Measurements from ENCODE around the gene CARHSP1. TPM values are rescaled to one million over a fixed set of nuclear protein-coding genes. Genes with fewer than 3 reads are reported as not detected.
A peak's percentile ranks its signal among the peaks of the same experiment; 100 is the strongest.

The CARHSP1 gene
- total and polyA plus RNA-seq, 9 of the 15 experiments (the other 6 are each of a cell fraction or from before 2014, with no cell fraction given), result 5.8 to 114 (median 41.1) TPM

DNA sequence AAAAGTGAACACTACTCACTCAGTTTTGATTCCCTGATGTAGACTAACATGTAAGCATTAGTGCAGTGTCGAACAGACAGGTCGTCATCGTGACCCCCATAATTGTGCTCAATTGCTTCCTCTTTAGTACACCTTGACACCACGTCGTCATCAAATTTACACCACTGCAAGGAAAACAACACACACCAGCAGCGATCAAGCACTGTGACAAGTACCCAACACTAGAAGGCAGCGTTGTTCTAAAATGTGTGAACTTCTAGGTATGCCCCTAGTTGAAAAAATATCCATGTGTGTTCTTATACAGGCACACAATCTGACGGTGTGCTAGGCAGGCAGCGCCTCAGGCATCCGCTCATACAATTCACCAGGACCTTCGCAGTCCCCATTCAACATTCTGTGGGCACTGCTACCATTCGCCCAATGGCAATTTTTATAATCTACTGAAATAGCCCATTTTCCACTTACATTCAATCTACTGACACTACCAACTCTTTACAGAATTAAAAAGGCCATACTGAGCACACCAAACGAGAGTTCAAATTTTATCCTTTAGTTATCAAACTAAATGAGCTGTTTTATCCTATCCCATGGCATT, 36.5 kb upstream of the CARHSP1 start:
- Histone ChIP-seq H3K4me1 (replicated peaks in 1 of 2; ENCODE audit: control insufficient read depth in 2 of 2, insufficient read depth in 2 of 2, low read length in 2 of 2) (no peaks in the 10 kb centered on the region), H3K4me3 (no peak overlapping the region), H3K36me3 (ENCODE audit: control insufficient read depth, insufficient read depth, low read length) (peaks cover 93% of the 10 kb centered on the region), H3K9ac (ENCODE audit: insufficient read depth in 1 of 2, low read depth in 2 of 2, low read length in 2 of 2) (no peak overlapping the region), H2AFZ (ENCODE audit: low read depth, low read length) (no peak overlapping the region), H3K9me3 (replicated peaks; ENCODE audit: control insufficient read depth, insufficient read depth, low read depth, low read length) (no peaks in the 10 kb centered on the region), H3K79me2 (ENCODE audit: control insufficient read depth, insufficient read depth, low read length) (no peaks in the 10 kb centered on the region), H3K9me1 (ENCODE audit: control insufficient read depth, insufficient read depth, low read length) (no peaks in the 10 kb centered on the region), H3K4me2 (ENCODE audit: insufficient read depth, low read length) (no peak overlapping the region), H3K27ac (ENCODE audit: extremely low read depth, low read depth, low read length) (no peak overlapping the region), H4K20me1 (replicated peaks; ENCODE audit: control insufficient read depth, insufficient read depth, low read length) (no peaks in the 10 kb centered on the region; the same call in 1 of the 2 replicates), H3K27me3 (ENCODE audit: control insufficient read depth in 2 of 2, insufficient read depth in 2 of 2, low read length in 2 of 2) (no peaks in the 10 kb centered on the region)
- intact Hi-C loops (cut with micrococcal nuclease) (loop anchor here (5.0 kb wide), 1 partner anchor 102 kb away; no protein-coding TSS in a partner anchor), in situ Hi-C loops (cut with MboI) (no loop called here)
- 80% methylated on average over 13 of the region's 13 CpGs for WGBS (ENCODE audit: insufficient coverage, low coverage, missing lambda C conversion rate)
- POLR2A ChIA-PET, result no interaction called here
- no TSS peak for BruUV-seq (replicated peaks)
- peak in 1 of 4 experiments; percentile 42 for DNase-seq (ENCODE audit: extremely low read depth in 1 of 4, low spot score in 3 of 4)
- no peak for FAIRE-seq
- ATAC-seq, result peak; percentile 85
- CTCF ChIA-PET (ENCODE audit: low intra/inter-chr PET ratio), result interaction anchor here (0.7 kb wide), 1 partner anchor 230 kb away, joined by 3 read pairs; no protein-coding TSS in a partner anchor
- TF ChIP-seq, protein P1, sequence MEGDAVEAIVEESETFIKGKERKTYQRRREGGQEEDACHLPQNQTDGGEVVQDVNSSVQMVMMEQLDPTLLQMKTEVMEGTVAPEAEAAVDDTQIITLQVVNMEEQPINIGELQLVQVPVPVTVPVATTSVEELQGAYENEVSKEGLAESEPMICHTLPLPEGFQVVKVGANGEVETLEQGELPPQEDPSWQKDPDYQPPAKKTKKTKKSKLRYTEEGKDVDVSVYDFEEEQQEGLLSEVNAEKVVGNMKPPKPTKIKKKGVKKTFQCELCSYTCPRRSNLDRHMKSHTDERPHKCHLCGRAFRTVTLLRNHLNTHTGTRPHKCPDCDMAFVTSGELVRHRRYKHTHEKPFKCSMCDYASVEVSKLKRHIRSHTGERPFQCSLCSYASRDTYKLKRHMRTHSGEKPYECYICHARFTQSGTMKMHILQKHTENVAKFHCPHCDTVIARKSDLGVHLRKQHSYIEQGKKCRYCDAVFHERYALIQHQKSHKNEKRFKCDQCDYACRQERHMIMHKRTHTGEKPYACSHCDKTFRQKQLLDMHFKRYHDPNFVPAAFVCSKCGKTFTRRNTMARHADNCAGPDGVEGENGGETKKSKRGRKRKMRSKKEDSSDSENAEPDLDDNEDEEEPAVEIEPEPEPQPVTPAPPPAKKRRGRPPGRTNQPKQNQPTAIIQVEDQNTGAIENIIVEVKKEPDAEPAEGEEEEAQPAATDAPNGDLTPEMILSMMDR (IDR thresholded peaks at IDR 0.05 in 2 of 3, conservative IDR thresholded peaks at IDR 0.05 in 1 of 3; ENCODE audit: insufficient read depth in 2 of 3, low read depth in 1 of 3, low read length in 3 of 3), result peak; percentile 50 to 69 (median 58); a peak in 5 of 6 replicates
- TF ChIP-seq HLTF (IDR thresholded peaks at IDR 0.05), result no peak
- no peak for TF ChIP-seq SRSF3 (IDR thresholded peaks at IDR 0.05; ENCODE audit: insufficient read depth, low read length)
- TF ChIP-seq RAD21 (CRISPR knock-in tag; conservative IDR thresholded peaks at IDR 0.05 in 1 of 2, IDR thresholded peaks at IDR 0.05 in 1 of 2), result peak; percentile 27 to 69
- no peak for TF ChIP-seq PHF8 (IDR thresholded peaks at IDR 0.05; ENCODE audit: borderline replicate concordance, low read length)
- no peak for TF ChIP-seq KDM5B (IDR thresholded peaks at IDR 0.05; ENCODE audit: insufficient replicate concordance, low read depth, low read length)
- 0 out of 2 replicates have a peak, but pooled peaks have one; percentile 18 for TF ChIP-seq PML (IDR thresholded peaks at IDR 0.05; ENCODE audit: low read length)
- 0 out of 2 replicates have a peak, but pooled peaks have one; percentile 33 for TF ChIP-seq SMC3 (conservative IDR thresholded peaks at IDR 0.05; ENCODE audit: insufficient read depth, low read depth, low read length)
- no peak for TF ChIP-seq IRF2 (CRISPR knock-in tag; IDR thresholded peaks at IDR 0.05)
- no peak for TF ChIP-seq ZNF239 (CRISPR knock-in tag; IDR thresholded peaks at IDR 0.05)
- TF ChIP-seq, protein P2, sequence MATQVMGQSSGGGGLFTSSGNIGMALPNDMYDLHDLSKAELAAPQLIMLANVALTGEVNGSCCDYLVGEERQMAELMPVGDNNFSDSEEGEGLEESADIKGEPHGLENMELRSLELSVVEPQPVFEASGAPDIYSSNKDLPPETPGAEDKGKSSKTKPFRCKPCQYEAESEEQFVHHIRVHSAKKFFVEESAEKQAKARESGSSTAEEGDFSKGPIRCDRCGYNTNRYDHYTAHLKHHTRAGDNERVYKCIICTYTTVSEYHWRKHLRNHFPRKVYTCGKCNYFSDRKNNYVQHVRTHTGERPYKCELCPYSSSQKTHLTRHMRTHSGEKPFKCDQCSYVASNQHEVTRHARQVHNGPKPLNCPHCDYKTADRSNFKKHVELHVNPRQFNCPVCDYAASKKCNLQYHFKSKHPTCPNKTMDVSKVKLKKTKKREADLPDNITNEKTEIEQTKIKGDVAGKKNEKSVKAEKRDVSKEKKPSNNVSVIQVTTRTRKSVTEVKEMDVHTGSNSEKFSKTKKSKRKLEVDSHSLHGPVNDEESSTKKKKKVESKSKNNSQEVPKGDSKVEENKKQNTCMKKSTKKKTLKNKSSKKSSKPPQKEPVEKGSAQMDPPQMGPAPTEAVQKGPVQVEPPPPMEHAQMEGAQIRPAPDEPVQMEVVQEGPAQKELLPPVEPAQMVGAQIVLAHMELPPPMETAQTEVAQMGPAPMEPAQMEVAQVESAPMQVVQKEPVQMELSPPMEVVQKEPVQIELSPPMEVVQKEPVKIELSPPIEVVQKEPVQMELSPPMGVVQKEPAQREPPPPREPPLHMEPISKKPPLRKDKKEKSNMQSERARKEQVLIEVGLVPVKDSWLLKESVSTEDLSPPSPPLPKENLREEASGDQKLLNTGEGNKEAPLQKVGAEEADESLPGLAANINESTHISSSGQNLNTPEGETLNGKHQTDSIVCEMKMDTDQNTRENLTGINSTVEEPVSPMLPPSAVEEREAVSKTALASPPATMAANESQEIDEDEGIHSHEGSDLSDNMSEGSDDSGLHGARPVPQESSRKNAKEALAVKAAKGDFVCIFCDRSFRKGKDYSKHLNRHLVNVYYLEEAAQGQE (IDR thresholded peaks at IDR 0.05; ENCODE audit: borderline replicate concordance), result peak; percentile 55; the same call in 1 of the 2 replicates
- TF ChIP-seq, protein P2 (CRISPR knock-in tag; IDR thresholded peaks at IDR 0.05; ENCODE audit: low read depth), result no peak

All from K562 (cell line).